Activated CD8-positive, alpha-beta memory T cell treated with anti-CD3 and anti-CD28 coated beads, Interleukin-2, amount 10 ng/mL, durations not matched to agents 7 days and 5 days (primary cell): ENCODE data around the gene SFPQ. TPM values are rescaled to one million over a fixed set of nuclear protein-coding genes. Genes with fewer than 3 reads are reported as not detected.
A peak's percentile ranks its signal among the peaks of the same experiment; 100 is the strongest.

Experiments
- ATAC-seq: fragments of 150-1000 bp; cut with Tn5 transposase; one replicate; pipeline ENCODE4 v1.10.0; 2021; ENCODE audit warnings: moderate library complexity
- CTCF ChIA-PET: fragments of 350-600 bp; sonication (Branson Sonifier 250); formaldehyde crosslinking; loops from one replicate; lab custom pipeline; 2021; ENCODE audit warnings: antibody characterized with exemption; lab: Charles Lee
- DNase-seq: peaks from one replicate; pipeline ENCODE4 v3.0.0-alpha.2; 2020
- H3K27ac Mint-ChIP-seq: one replicate; pipeline ENCODE4 v1.8.0; 2021; ENCODE audit warnings: mild to moderate bottlenecking, mixed read lengths
- H3K27me3 Mint-ChIP-seq: one replicate; pipeline ENCODE4 v1.8.0; 2021; ENCODE audit warnings: mixed read lengths
- H3K36me3 Mint-ChIP-seq: one replicate; pipeline ENCODE4 v1.8.0; 2021; ENCODE audit warnings: mild to moderate bottlenecking, mixed read lengths
- H3K4me1 Mint-ChIP-seq: one replicate; pipeline ENCODE4 v1.8.0; 2021; ENCODE audit warnings: mixed read lengths
- H3K4me3 Mint-ChIP-seq: one replicate; pipeline ENCODE4 v1.8.0; 2021; ENCODE audit warnings: mild to moderate bottlenecking, moderate library complexity, mixed read lengths
- H3K9me3 Mint-ChIP-seq: one replicate; pipeline ENCODE4 v1.8.0; 2022; ENCODE audit warnings: low read depth, mixed read lengths
- total RNA-seq, 2 experiments: library from RNA; stranded (reverse); gene quantifications; one replicate each; pipeline ENCODE4 v1.2.3, GENCODE V29; 2021

Gene SFPQ
- total RNA-seq, 2 experiments from 2014 or later = 344 to 402 TPM

DNA sequence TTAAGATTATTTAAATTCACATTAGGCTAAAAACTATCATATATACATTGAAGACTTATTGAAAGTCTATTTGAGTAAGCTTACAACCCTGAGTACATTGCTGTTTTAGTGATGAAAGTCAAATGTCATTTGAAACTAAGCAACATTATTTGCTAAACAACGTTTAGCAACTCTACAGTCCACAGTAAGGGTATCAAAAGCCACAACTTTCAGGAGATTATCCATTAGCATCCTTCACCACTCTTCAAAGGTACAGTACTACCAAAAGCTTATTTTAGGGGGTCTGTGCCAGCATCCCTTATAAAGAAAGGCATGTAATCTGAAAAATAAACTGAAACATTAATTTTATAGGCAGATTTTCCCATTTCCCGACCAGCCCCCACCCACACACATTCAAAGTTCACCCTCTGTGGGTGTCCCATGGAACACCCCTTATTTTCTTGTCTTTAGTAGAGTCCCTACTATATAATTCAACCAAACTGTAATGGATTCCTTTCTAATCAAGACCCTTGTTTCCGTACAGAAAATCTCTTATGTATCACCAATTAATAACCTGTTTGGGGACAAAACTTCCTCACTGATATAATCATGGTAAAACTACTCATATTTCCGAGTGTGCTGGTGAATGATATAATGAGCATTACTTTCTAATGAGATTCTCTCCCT, 11.0 kb downstream of the SFPQ start:
- ATAC-seq (no peak), DNase-seq (no peak)
- H3K27ac Mint-ChIP-seq = peak overlapping the region; percentile 5
- CTCF ChIA-PET = interaction anchor here (0.7 kb wide), 1 partner anchor 8 kb away, joined by 3 read pairs; no protein-coding TSS in a partner anchor
- no peak overlapping the region for H3K4me3 Mint-ChIP-seq
- H3K4me1 Mint-ChIP-seq = peaks cover 65% of the 10 kb centered on the region
- no peaks in the 10 kb centered on the region for H3K27me3 Mint-ChIP-seq
- H3K9me3 Mint-ChIP-seq = no peaks in the 10 kb centered on the region
- H3K36me3 Mint-ChIP-seq = peaks cover 84% of the 10 kb centered on the region

DNA sequence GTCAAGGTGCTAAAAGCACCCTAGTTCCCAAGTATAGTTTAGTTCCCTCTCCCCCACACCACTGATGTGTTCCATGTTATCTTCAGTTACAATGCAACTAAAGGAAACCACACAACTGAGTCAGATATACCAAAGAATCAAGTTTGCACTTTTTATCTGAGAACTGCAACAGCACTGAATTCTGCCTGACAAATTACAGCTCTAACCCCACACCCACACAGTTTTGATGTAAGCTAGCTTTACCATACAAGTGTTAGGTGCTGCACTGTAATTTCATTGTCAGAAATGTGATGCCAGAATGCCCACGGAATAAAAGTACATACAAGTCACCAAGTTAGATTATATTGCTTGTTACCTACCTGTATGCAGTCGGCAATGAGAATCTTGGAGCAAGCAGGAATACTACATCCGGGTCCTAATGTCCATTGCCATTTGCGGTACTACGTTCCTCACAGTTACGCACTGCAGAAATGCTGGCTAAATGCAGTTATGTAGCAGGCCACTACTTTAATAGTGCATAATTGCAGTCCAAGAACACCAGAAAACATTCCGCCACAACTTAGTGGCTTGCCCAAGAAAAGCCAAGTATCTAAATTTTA, 12.1 kb downstream of the SFPQ start:
- no peaks in the 10 kb centered on the region for H3K27me3 Mint-ChIP-seq
- H3K9me3 Mint-ChIP-seq = no peaks in the 10 kb centered on the region
- ATAC-seq (peak; percentile 17), DNase-seq (no peak)
- CTCF ChIA-PET = interaction anchor here (0.7 kb wide), 1 partner anchor 9 kb away, joined by 3 read pairs; no protein-coding TSS in a partner anchor
- H3K36me3 Mint-ChIP-seq = peaks cover 80% of the 10 kb centered on the region
- peaks cover 56% of the 10 kb centered on the region for H3K4me1 Mint-ChIP-seq
- H3K27ac Mint-ChIP-seq = peak overlapping the region; percentile 43
- H3K4me3 Mint-ChIP-seq = no peak overlapping the region

DNA sequence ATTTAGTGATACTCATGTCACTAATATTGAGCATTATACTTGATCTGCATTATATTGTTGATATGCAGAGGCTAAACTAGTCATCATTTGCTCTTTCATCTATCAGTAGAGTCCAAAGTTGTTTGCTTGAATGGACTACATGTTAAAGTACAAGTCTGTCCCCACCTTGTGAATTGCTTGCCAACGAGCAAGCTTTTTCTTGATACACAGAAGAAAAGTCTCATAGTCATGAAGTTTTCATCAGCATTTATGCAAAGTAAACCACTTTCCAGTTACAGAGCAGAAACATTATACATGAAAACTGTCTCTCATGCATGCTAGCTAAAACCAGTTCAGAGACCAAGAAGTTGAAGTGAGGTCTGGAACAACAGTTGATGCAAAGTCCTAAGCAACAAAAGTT, 13.0 kb downstream of the SFPQ start:
- CTCF ChIA-PET = interaction anchor here (0.7 kb wide), 1 partner anchor 55 kb away, joined by 3 read pairs; no protein-coding TSS in a partner anchor
- Mint-ChIP-seq H3K9me3 (no peaks in the 10 kb centered on the region), H3K27ac (no peak overlapping the region), H3K4me1 (peaks cover 49% of the 10 kb centered on the region), H3K27me3 (no peaks in the 10 kb centered on the region), H3K36me3 (peaks cover 79% of the 10 kb centered on the region), H3K4me3 (no peak overlapping the region)
- ATAC-seq (no peak), DNase-seq (no peak)

DNA sequence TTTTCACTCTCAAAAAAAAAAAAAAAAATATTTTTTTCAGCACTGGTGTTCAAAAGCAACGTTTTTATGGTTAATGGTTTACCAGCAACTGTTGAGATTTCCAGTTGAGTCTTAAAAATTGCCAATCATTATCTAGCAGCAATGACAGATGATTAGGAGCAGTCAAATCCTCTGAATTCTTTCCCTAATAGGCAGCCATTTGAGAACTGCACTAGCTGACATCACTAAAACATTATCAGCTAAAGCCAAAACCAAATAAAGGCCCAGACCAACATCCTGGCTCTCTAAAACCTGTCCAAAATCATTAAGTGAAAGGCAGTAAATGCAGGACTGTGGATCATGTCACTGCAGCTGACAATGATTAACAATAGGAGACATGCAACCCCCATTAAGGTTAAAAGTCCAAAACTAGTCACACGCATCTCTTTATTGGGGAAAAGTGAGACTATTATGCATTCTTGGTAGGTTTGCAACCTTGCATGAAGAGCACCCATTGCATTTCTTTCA, 14.0 kb downstream of the SFPQ start:
- Mint-ChIP-seq H3K9me3 (no peaks in the 10 kb centered on the region), H3K27ac (no peak overlapping the region), H3K36me3 (peaks cover 75% of the 10 kb centered on the region), H3K4me3 (no peak overlapping the region), H3K4me1 (peaks cover 40% of the 10 kb centered on the region), H3K27me3 (no peaks in the 10 kb centered on the region)
- DNase-seq (no peak), ATAC-seq (no peak)
- CTCF ChIA-PET = no interaction called here

DNA sequence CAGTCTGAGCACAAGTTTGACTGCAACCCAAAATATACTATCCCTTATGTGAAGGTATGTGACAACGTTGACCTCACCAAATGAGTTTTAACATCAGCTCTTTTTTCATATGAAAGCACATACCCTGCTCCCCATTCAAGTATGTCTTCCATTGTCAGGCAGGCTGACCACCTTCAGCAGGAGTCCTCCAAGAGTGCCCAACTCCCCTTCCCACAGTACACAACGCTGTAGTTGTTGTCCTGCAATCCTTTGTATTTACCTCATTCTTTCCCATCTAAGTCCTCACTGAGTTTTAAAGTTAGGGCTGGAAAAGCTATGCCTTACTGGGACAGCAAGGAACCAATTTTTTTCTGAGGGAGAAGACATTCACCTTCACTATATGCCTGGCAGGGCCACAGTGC, 14.7 kb downstream of the SFPQ start:
- no peak overlapping the region for H3K27ac Mint-ChIP-seq
- no peaks in the 10 kb centered on the region for H3K27me3 Mint-ChIP-seq
- no peak for DNase-seq
- peaks cover 36% of the 10 kb centered on the region for H3K4me1 Mint-ChIP-seq
- CTCF ChIA-PET = no interaction called here
- no peak overlapping the region for H3K4me3 Mint-ChIP-seq
- H3K9me3 Mint-ChIP-seq = no peaks in the 10 kb centered on the region
- peaks cover 70% of the 10 kb centered on the region for H3K36me3 Mint-ChIP-seq
- ATAC-seq = no peak

DNA sequence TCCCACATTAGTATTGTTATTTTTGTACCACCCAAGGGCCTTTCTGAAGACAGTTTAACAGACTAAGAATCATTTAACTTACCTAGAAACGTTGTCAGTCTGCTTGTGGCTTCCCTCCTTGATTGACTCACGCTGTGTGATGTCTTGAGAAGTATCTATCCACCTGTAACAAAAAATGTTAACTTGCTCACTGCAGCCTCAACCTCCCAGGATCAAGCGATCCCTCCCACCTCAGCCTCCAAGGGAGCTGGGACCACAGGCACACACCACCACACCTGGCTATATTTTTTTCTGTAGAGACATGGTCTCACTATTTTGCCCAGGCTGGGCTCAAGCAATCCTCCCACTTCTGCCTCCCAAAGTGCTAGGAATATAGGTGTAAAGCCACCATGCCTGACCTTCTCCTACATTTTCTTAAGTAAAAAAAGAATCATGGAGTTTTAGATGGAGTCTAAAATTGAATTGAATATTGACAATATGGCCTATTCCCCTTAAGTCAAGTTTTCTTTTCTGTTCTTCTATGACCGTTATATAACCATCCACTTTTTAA, 15.6 kb downstream of the SFPQ start:
- H3K4me3 Mint-ChIP-seq = no peak overlapping the region
- no peaks in the 10 kb centered on the region for H3K9me3 Mint-ChIP-seq
- H3K27me3 Mint-ChIP-seq = no peaks in the 10 kb centered on the region
- H3K36me3 Mint-ChIP-seq = peaks cover 63% of the 10 kb centered on the region
- DNase-seq = no peak
- no peak for ATAC-seq
- peaks cover 28% of the 10 kb centered on the region for H3K4me1 Mint-ChIP-seq
- CTCF ChIA-PET = no interaction called here
- no peak overlapping the region for H3K27ac Mint-ChIP-seq

DNA sequence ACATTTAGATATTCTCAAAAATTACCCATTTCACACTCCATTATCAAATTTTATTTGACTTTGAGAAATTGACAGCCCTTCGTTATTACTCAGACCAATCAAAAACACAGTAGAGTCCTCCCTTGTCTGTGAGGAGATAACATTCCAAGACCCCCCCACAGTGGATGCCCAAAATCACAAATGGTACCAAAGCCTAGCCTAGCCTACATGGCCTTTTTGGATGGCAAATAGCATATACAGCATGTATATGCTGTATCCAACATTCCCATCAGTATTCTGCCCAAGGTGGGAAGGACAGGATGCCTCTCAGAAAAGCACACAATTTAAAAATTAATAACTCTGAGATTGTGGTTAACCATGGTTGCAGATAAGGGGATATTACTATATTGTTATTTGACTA, 17.3 kb downstream of the SFPQ start:
- Mint-ChIP-seq H3K27ac (no peak overlapping the region), H3K4me3 (no peak overlapping the region), H3K9me3 (no peaks in the 10 kb centered on the region), H3K4me1 (peaks cover 11% of the 10 kb centered on the region), H3K36me3 (peaks cover 46% of the 10 kb centered on the region), H3K27me3 (no peaks in the 10 kb centered on the region)
- DNase-seq (no peak), ATAC-seq (no peak)
- CTCF ChIA-PET = no interaction called here

DNA sequence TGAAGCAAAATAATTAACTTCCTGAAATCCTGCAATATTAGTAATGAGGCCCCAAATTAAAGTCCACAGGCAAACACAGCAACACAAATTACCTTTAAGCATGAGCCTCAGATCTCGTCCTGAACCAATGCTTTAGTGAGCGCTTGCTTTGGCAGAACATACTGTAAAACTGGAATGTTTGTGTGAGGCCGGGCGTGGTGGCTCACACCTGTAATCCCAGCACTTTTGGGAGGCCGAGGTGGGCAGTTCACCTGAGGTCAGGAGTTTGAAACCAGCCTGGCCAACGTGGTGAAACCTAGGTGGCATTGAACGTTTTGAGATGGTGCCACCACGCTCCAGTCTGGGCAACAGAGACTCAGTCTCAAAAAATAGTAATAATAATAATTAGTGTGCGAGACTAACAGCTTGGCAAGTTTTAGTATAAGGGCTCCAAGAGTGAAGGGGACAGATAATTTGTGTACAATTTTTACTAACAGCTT, 17.8 kb downstream of the SFPQ start:
- H3K27ac Mint-ChIP-seq = no peak overlapping the region
- no peak for DNase-seq
- no peak for ATAC-seq
- peaks cover 41% of the 10 kb centered on the region for H3K36me3 Mint-ChIP-seq
- no peak overlapping the region for H3K4me3 Mint-ChIP-seq
- no peaks in the 10 kb centered on the region for H3K27me3 Mint-ChIP-seq
- CTCF ChIA-PET = no interaction called here
- H3K4me1 Mint-ChIP-seq = peaks cover 6% of the 10 kb centered on the region
- H3K9me3 Mint-ChIP-seq = no peaks in the 10 kb centered on the region

DNA sequence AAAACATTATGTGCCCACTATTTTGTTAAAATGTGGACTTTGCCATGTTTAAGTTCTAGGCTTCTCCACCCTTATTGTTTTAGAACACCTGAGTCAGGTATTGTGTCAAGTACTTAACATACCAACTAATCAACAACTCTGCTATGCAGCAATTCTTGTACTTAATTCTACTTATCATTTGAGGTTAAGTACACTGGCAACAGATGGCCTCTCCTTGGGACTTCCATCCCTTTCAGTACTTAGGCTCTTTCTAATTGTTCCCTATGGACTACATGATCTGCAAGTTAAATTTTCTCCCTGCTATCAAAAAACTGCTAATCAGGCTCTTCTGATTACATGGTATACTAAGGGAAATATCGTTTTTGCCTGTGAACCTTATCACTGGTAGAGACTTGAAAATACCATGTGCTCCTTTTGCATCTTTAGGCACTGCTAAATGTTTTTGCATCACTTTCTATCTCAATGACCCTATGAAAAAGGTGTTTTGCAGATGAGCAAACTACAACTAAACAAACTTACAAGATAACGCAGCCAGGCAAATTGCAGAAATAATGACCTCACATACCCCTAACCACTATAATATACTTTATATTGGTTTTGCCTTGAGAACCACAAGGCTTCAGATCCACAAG, 18.9 kb downstream of the SFPQ start:
- Mint-ChIP-seq H3K4me1 (peaks cover 3% of the 10 kb centered on the region), H3K4me3 (no peak overlapping the region), H3K36me3 (peaks cover 38% of the 10 kb centered on the region), H3K27me3 (no peaks in the 10 kb centered on the region), H3K9me3 (no peaks in the 10 kb centered on the region), H3K27ac (no peak overlapping the region)
- CTCF ChIA-PET = no interaction called here
- no peak for ATAC-seq
- DNase-seq = no peak

DNA sequence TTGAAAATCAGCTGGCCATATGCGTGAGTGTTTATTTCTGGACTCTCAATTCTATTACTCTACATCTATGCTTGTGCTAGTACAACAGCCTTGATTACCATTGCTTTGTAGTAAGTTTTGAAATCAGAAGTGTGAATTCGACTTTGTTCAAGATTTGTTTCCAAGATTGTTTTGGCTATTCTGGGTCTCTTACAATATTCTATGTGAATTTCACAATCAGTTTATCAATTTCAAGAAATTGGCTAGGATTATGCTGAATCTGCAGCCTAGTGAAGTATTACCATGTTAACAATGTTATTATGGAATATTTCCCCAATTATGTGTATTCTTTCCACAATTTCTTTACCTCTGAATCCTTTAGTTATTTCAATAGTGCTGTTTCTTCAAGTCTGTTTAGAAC, 19.5 kb downstream of the SFPQ start:
- H3K4me1 Mint-ChIP-seq = peaks cover 3% of the 10 kb centered on the region
- peak; percentile 10 for ATAC-seq
- H3K27ac Mint-ChIP-seq = no peak overlapping the region

DNA sequence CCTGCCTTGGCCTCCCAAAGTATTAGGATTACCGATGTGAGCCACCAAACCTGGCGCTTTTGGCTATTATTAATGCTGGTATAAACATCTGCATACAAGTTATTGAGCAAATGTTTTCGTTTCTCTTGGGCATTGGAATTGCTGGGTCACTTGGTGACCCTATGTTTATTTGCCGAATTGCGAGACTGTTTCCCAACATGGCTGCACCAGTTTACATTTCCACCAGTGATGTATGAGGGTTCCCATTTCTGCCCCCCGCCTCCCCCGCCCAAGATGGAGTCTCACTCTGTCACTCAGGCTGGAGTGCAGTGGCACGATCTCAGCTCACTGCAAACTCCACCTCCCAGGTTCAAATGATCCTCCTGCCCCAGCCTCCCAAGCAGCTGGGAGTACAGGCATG, 20.9 kb downstream of the SFPQ start:
- H3K4me1 Mint-ChIP-seq = no peaks in the 10 kb centered on the region
- peaks cover 20% of the 10 kb centered on the region for H3K36me3 Mint-ChIP-seq
- no peak overlapping the region for H3K4me3 Mint-ChIP-seq
- no peaks in the 10 kb centered on the region for H3K9me3 Mint-ChIP-seq
- DNase-seq (no peak), ATAC-seq (no peak)
- CTCF ChIA-PET = interaction anchor here (0.6 to 1.5 kb wide), 3 partner anchors 12 to 319 kb away, joined by 3 to 4 read pairs (median 3); no protein-coding TSS in a partner anchor
- no peaks in the 10 kb centered on the region for H3K27me3 Mint-ChIP-seq
- H3K27ac Mint-ChIP-seq = no peak overlapping the region

More for the DNA sequence above, 19.5 kb downstream of the SFPQ start:
- Mint-ChIP-seq H3K9me3 (no peaks in the 10 kb centered on the region), H3K4me3 (no peak overlapping the region), H3K27me3 (no peaks in the 10 kb centered on the region), H3K36me3 (peaks cover 34% of the 10 kb centered on the region)
- CTCF ChIA-PET = no interaction called here
- DNase-seq = no peak

DNA sequence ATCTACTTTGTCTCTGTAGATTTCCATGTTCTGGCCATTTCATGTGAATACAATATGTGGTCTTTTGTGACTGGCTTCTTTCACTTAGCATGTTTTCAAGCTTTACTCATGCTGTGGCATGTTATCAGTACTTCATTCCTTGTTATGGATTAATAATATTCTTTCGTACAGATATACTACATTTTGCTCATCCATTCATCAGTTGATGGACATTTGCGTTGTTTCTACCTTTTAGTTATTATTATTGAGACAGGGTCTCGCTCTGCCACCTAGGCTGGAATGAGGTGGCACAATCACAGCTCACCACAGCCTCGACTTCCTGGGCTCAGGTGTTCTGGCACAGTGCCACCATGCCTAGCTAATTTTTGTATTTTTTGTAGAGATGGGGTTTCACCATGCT, 21.4 kb downstream of the SFPQ start:
- Mint-ChIP-seq H3K9me3 (no peaks in the 10 kb centered on the region), H3K27me3 (no peaks in the 10 kb centered on the region), H3K36me3 (peaks cover 18% of the 10 kb centered on the region), H3K4me3 (no peak overlapping the region), H3K4me1 (no peaks in the 10 kb centered on the region), H3K27ac (no peak overlapping the region)
- no peak for ATAC-seq
- no peak for DNase-seq
- CTCF ChIA-PET = interaction anchor here (0.6 to 1.5 kb wide), 3 partner anchors 12 to 319 kb away, joined by 3 to 4 read pairs (median 3); no protein-coding TSS in a partner anchor

DNA sequence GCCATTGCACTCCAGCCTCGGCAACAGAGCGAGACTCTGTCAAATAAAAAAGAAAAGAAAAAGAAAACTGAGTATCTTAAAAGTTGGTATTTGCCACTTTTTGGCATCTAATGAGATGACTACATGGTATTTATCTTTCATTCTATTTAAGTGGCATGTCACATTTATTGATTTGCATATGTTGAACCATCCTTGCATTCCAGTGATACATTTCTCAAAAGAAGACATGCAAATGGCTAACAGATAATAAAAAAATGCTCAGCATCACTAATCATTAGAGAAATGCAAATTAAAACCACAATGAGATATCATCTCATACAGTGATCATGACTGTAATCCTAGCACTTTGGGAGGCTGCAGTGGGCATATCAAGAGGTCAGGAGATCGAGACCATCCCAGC, 28.1 kb downstream of the SFPQ start:
- H3K27ac Mint-ChIP-seq = no peak overlapping the region
- ATAC-seq (no peak), DNase-seq (no peak)
- H3K4me1 Mint-ChIP-seq = peaks cover 4% of the 10 kb centered on the region
- CTCF ChIA-PET = no interaction called here
- H3K36me3 Mint-ChIP-seq = peaks cover 2% of the 10 kb centered on the region
- peaks cover 6% of the 10 kb centered on the region for H3K9me3 Mint-ChIP-seq
- H3K4me3 Mint-ChIP-seq = no peak overlapping the region
- H3K27me3 Mint-ChIP-seq = no peaks in the 10 kb centered on the region
